GM12878 (cell line): ENCODE data around the gene AGAP1. TPM values are rescaled to one million over a fixed set of nuclear protein-coding genes. Genes with fewer than 3 reads are reported as not detected.

Experiments used
- ATAC-seq: fragments of 200-7000 bp; cut with Tn5 transposase; 3 replicates; pipeline ENCODE4 v1.9.1; 2020; ENCODE audit warnings: mild to moderate bottlenecking, moderate library complexity
- BruUV-seq: library from RNA; stranded (reverse); fragments of 400-500 nt; replicated peaks from 2 replicates; lab custom pipeline; 2021; lab: Mats Ljungman, UMichigan
- CTCF ChIA-PET: fragments of 300-600 bp; sonication (Branson Sonifier 250); formaldehyde crosslinking; extraction: SDS; loops from one replicate; lab custom pipeline; 2021; ENCODE audit warnings: inconsistent platforms; lab: Yijun Ruan, JAX
- POLR2A ChIA-PET: fragments of 350-600 bp; formaldehyde crosslinking; extraction: SDS; loops from one replicate; lab custom pipeline; 2021; ENCODE audit warnings: inconsistent platforms; lab: Charles Lee
- RAD21 ChIA-PET: fragments of 300-600 bp; sonication (Branson Sonifier 250); formaldehyde crosslinking; loops from one replicate; lab custom pipeline; 2023; ENCODE audit warnings: antibody characterized with exemption; ENCODE audit not compliant: unreplicated experiment; lab: Charles Lee
- SMC1A ChIA-PET: fragments of 300-600 bp; sonication (Branson Sonifier 250); formaldehyde crosslinking; loops from one replicate; lab custom pipeline; 2023; ENCODE audit not compliant: unreplicated experiment, uncharacterized antibody; lab: Charles Lee
- DNase-seq: peaks from one replicate; pipeline ENCODE4 v3.0.0-alpha.2; 2011; ENCODE audit warnings: low read depth, low spot score
- FAIRE-seq: peaks from 3 replicates; lab custom pipeline; 2011; peaks lifted over from hg19 to GRCh38; lab: Jason Lieb, UNC
- H2AFZ ChIP-seq: 2 replicates; pipeline ENCODE4 v1.6.0; 2011; ENCODE audit warnings: low read depth, low read length, control low read depth; ENCODE audit not compliant: control insufficient read depth
- H3K27ac ChIP-seq: 2 replicates; pipeline ENCODE4 v1.5.1; 2011; ENCODE audit warnings: control low read depth; ENCODE audit not compliant: control insufficient read depth, insufficient read depth
- H3K27me3 ChIP-seq, 2 experiments: replicated peaks in 1 of 2; 2 replicates each; pipeline versions ENCODE4 v1.6.0 to v1.6.1; 2011; ENCODE audit warnings: low read length in 1 of 2; ENCODE audit not compliant: control insufficient read depth in 2 of 2, insufficient read depth in 2 of 2
- H3K36me3 ChIP-seq, 2 experiments: 2 replicates each; pipeline ENCODE4 v1.5.1; 2011; ENCODE audit warnings: low read length in 1 of 2; ENCODE audit not compliant: control insufficient read depth in 2 of 2, insufficient read depth in 2 of 2
- H3K4me1 ChIP-seq: 2 replicates; pipeline ENCODE4 v1.6.1; 2011; ENCODE audit warnings: mild to moderate bottlenecking, low read length, moderate library complexity, mixed read lengths; ENCODE audit not compliant: control insufficient read depth, insufficient read depth
- H3K4me2 ChIP-seq: 2 replicates; pipeline ENCODE4 v1.6.0; 2011; ENCODE audit warnings: control low read depth; ENCODE audit not compliant: control insufficient read depth, insufficient read depth
- H3K4me3 ChIP-seq: fragments of 200-600 bp; sonication (generic); 2 replicates; pipeline ENCODE4 v1.5.1; 2016
- H3K79me2 ChIP-seq: 2 replicates; pipeline ENCODE4 v1.6.0; 2011; ENCODE audit warnings: low read length; ENCODE audit not compliant: control insufficient read depth, insufficient read depth
- H3K9ac ChIP-seq: 2 replicates; pipeline ENCODE4 v1.8.0; 2011; ENCODE audit warnings: low read length, control low read depth, mixed read lengths; ENCODE audit not compliant: control insufficient read depth, insufficient read depth
- H3K9me3 ChIP-seq: replicated peaks from 3 replicates; pipeline ENCODE4 v1.5.1; 2011; ENCODE audit warnings: mild to moderate bottlenecking, low read length; ENCODE audit not compliant: control insufficient read depth, insufficient read depth
- H4K20me1 ChIP-seq: 2 replicates; pipeline ENCODE4 v1.6.0; 2011; ENCODE audit not compliant: control insufficient read depth, insufficient read depth
- FOXK2 ChIP-seq: fragments of 450-650 bp; IDR thresholded peaks from 2 replicates; pipeline ENCODE4 v1.6.1; 2017; ENCODE audit warnings: mild to moderate bottlenecking, moderate library complexity
- HDAC6 ChIP-seq: fragments of 200-600 bp; sonication (generic); IDR thresholded peaks from one replicate; pipeline ENCODE4 v1.8.0; 2017; ENCODE audit warnings: antibody characterized with exemption; ENCODE audit not compliant: unreplicated experiment
- MYB ChIP-seq: fragments of 150-350 bp; IDR thresholded peaks from 2 replicates; pipeline ENCODE4 v1.6.1; 2014; ENCODE audit warnings: mild to moderate bottlenecking, low read depth, low read length, borderline replicate concordance
- SMC3 ChIP-seq: IDR thresholded peaks from 2 replicates; pipeline ENCODE4 v1.6.1; 2011; ENCODE audit warnings: low read length, improper control_type of control experiment, borderline replicate concordance
- WRNIP1 ChIP-seq: IDR thresholded peaks from 2 replicates; pipeline ENCODE4 v1.6.1; 2011; ENCODE audit warnings: low read depth, low read length, improper control_type of control experiment, borderline replicate concordance
- ZNF217 ChIP-seq: fragments of 450-650 bp; IDR thresholded peaks from 2 replicates; pipeline ENCODE4 v1.6.1; 2017; ENCODE audit warnings: antibody characterized with exemption, mild to moderate bottlenecking
- WGBS: methylation state at CpG from one replicate; pipeline ENCODE4 v1.1.6; 2016; ENCODE audit warnings: low lambda C conversion rate; ENCODE audit not compliant: insufficient replicate concordance, insufficient coverage; ENCODE audit errors: missing lambda C conversion rate; 5-methylcytosine and 5-hydroxymethylcytosine counted together
- in situ Hi-C: fragments of 300-500 bp; cut with MboI; formaldehyde crosslinking; loops from 9 replicates; pipeline ENCODE4 v1.14.3; 2018; ENCODE audit warnings: mixed read lengths
- intact Hi-C: fragments of 100-400 bp; cut with micrococcal nuclease; formaldehyde crosslinking; loops from one replicate; pipeline ENCODE4 v1.14.2; 2022; ENCODE audit not compliant: unreplicated experiment
- polyA plus RNA-seq, 11 experiments: library from polyadenylated mRNA; depleted of rRNA in 4 of 11; unstranded in 6 of 11; stranded (reverse) in 5 of 11; fragments of >200 nt; fragmentation: Nextera tagmentation in 4 of 11; fragmentation: Illumina TruSeq in 1 of 11; extraction: Ambion mirVana in 4 of 11; extraction: Trizol in 1 of 11; gene quantifications; 1 replicate in 1 of 11; 2 replicates in 10 of 11; pipeline versions ENCODE4 v1.2.1 to v1.2.3, GENCODE V29; 2011 to 2016; ENCODE audit warnings: inconsistent platforms in 2 of 11, missing spikeins in 2 of 11, low read depth in 1 of 11
- total RNA-seq, 4 experiments: library from RNA; depleted of rRNA in 3 of 4; stranded (reverse); fragments of >200 nt in 3 of 4; fragmentation: Illumina TruSeq in 1 of 4; extraction: Trizol in 1 of 4; gene quantifications; 2 replicates each; pipeline versions ENCODE4 v1.2.1 to v1.2.3, GENCODE V29; 2013 to 2021

AGAP1 gene
- total and polyA plus RNA-seq, 10 of the 15 experiments (the other 5 are each of a cell fraction or from before 2014, with no cell fraction given), result 0.05 to 0.15 (median 0.06) TPM; not detected in 7

DNA sequence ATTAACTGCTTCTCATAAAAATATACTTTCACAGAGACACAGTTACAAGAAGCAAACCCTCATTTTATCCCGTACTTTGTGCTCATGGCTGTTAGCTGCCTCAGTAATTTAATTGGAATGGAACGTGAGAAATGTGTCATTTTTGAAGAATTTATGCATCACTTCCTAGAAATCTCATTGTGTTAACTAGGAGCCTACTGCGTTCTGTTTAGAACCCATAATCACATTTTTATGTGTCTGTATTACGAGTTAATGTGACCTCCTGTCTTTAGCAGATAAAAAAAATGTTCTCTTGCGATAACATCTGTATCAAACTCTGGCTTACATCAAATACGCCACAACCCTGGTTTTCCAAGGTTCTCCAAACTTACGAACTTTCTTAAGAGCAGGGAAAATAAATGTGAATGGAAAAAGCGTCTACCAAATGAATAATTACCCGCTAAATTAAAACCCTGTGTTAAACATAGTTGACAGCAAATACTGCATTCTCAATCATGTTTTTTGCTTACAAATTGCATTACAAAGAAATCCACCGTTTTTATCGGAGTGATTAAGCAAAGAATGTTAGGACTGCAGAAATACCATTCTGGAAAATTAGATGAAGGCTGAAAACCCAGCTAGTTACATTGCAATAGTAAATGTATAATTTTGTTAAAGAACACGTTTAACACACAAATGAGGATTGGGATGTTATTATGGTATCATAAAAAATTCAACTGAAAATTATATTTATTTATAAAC, 686.4 kb downstream of the AGAP1 start:
- BruUV-seq, result no TSS peak
- Histone ChIP-seq H3K9ac (no peak overlapping the region), H3K4me1 (no peaks in the 10 kb centered on the region), H2AFZ (no peak overlapping the region), H3K27ac (no peak overlapping the region), H3K79me2 (no peaks in the 10 kb centered on the region), H3K9me3 (no peaks in the 10 kb centered on the region), H3K4me2 (no peak overlapping the region), H4K20me1 (no peaks in the 10 kb centered on the region), H3K4me3 (no peak overlapping the region), H3K36me3 (no peaks in the 10 kb centered on the region), H3K27me3 (no peaks in the 10 kb centered on the region; a peak in 2 of 4 replicates)
- POLR2A ChIA-PET, result no interaction called here
- CTCF ChIA-PET, result interaction anchor here (0.6 to 6.0 kb wide), 9 partner anchors 9 to 596 kb away, joined by 3 to 84 read pairs (median 5); no protein-coding TSS in a partner anchor
- ATAC-seq (no peak), FAIRE-seq (no peak), DNase-seq (no peak)
- in situ Hi-C loops, result loop anchor here (5.0 kb wide), 1 partner anchor 408 kb away; no protein-coding TSS in a partner anchor
- WGBS, result 18% methylated on average over 12 of the region's 12 CpGs
- intact Hi-C loops, result loop anchor here (2.0 kb wide), 1 partner anchor 413 kb away; no protein-coding TSS in a partner anchor
- TF ChIP-seq ZNF217, result no peak
- no peak for TF ChIP-seq SMC3
- no peak for TF ChIP-seq MYB
- TF ChIP-seq FOXK2, result no peak
- TF ChIP-seq WRNIP1, result no peak
- TF ChIP-seq HDAC6, result no peak
- RAD21 ChIA-PET, result interaction anchor here (1.9 to 4.3 kb wide), 2 partner anchors 401 to 414 kb away, joined by 9 to 26 read pairs; no protein-coding TSS in a partner anchor
- SMC1A ChIA-PET, result interaction anchor here (0.7 to 2.5 kb wide), 5 partner anchors 38 to 420 kb away, joined by 3 to 28 read pairs (median 4); no protein-coding TSS in a partner anchor
